ENCODE data around the gene CAPN2.
A peak's percentile ranks its signal among the peaks of the same experiment; 100 is the strongest.
"Not testable (repeated sequence)": the region's sequence is repeated elsewhere in the genome, so short reads cannot be mapped to it uniquely, and the experiment has no call there.

The CAPN2 gene

DNA sequence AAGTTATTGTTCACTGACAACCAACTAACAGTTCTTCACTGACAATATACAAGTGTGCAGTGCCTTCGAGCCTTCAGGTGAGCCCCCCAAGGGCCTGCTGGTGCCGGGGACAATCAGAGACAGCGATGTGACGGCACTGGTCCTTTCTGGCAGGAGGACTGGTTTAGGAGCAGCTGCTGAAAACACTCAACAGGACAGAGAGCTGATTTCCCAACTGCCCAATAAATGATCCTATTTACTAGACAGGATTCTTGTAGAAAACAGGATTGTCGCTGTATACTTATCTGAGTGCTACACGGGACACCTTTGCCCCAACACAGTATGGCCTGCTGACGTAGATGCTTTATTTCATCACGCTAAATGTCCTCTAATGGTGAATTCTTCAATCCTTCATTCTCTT is 68.0 kb downstream of the CAPN2 start:
- no peak overlapping the region for H3K27ac Mint-ChIP-seq
- peaks cover 29% of the 10 kb centered on the region for H3K36me3 Mint-ChIP-seq
- ATAC-seq (ENCODE audit: low read depth) (no peak), DNase-seq (ENCODE audit: low spot score in 2 of 2) (no peak)
- peaks cover 6% of the 10 kb centered on the region for H3K4me1 Mint-ChIP-seq
- no peaks in the 10 kb centered on the region for H3K9me3 Mint-ChIP-seq
- H3K4me3 Mint-ChIP-seq, result no peak overlapping the region
- no peaks in the 10 kb centered on the region for H3K27me3 Mint-ChIP-seq

DNA sequence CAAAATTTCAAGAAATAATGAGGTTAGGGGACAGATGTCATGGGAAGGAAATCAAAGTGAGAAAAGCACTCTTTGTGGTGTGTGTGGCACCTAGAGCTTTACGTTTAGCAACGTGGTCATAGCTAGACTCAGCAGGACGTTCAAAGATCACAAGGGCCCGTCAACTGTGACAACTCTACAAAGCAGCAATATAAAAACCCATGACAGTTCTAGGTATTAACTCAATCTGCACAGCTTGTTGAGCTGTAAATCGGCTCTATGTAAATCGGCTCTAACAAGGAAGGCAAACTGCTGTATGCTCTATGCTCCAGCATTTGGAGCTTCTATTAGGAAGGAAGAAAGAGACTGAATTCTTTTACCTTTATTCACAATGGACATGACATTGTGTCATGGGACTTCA is 68.6 kb downstream of the CAPN2 start:
- H3K4me3 Mint-ChIP-seq, result no peak overlapping the region
- H3K36me3 Mint-ChIP-seq, result peaks cover 31% of the 10 kb centered on the region
- H3K9me3 Mint-ChIP-seq, result no peaks in the 10 kb centered on the region
- peak overlapping the region; percentile 26 for H3K27ac Mint-ChIP-seq
- DNase-seq (ENCODE audit: low spot score in 2 of 2), result no peak
- no peak for ATAC-seq (ENCODE audit: low read depth)
- no peaks in the 10 kb centered on the region for H3K27me3 Mint-ChIP-seq
- H3K4me1 Mint-ChIP-seq, result peaks cover 5% of the 10 kb centered on the region

GRCh38 chr1:223783676-223784075 is 71.3 kb downstream of the CAPN2 start:
- no peaks in the 10 kb centered on the region for H3K9me3 Mint-ChIP-seq
- ATAC-seq (ENCODE audit: low read depth) (no peak), DNase-seq (ENCODE audit: low spot score in 2 of 2) (no peak)
- H3K4me1 Mint-ChIP-seq, result no peaks in the 10 kb centered on the region
- no peak overlapping the region for H3K27ac Mint-ChIP-seq
- no peaks in the 10 kb centered on the region for H3K27me3 Mint-ChIP-seq
- H3K4me3 Mint-ChIP-seq, result no peak overlapping the region
- peaks cover 19% of the 10 kb centered on the region for H3K36me3 Mint-ChIP-seq

GRCh38 chr1:223784541-223784940 is 72.2 kb downstream of the CAPN2 start:
- Mint-ChIP-seq H3K4me3 (no peak overlapping the region), H3K9me3 (no peaks in the 10 kb centered on the region), H3K27me3 (no peaks in the 10 kb centered on the region), H3K36me3 (peaks cover 20% of the 10 kb centered on the region), H3K27ac (no peak overlapping the region), H3K4me1 (no peaks in the 10 kb centered on the region)
- DNase-seq (ENCODE audit: low spot score in 2 of 2), result no peak
- no peak for ATAC-seq (ENCODE audit: low read depth)

DNA sequence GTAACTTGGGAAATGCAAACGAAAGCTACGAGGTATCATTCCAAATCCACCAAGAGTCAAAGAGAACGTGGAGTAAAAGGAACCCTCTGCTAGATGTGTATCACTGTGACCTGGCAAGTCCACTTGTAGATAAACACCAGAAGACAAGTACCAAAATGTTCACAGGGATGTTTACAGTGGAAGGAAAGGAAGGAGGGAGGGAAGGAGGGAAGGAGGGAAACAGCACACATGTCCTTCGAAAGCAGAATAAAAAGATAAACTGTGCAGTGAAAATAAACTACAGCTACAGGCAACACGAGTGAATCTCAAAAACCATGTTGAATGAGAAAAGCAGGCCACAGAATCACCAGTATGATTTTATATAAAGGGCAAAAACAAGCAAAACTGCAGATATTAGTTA is 73.5 kb downstream of the CAPN2 start:
- peaks cover 20% of the 10 kb centered on the region for H3K36me3 Mint-ChIP-seq
- no peak for ATAC-seq (ENCODE audit: low read depth)
- H3K4me1 Mint-ChIP-seq, result no peaks in the 10 kb centered on the region
- H3K27me3 Mint-ChIP-seq, result no peaks in the 10 kb centered on the region
- DNase-seq (ENCODE audit: low spot score in 2 of 2), result no peak
- no peak overlapping the region for H3K4me3 Mint-ChIP-seq
- H3K9me3 Mint-ChIP-seq, result no peaks in the 10 kb centered on the region
- H3K27ac Mint-ChIP-seq, result no peak overlapping the region

DNA sequence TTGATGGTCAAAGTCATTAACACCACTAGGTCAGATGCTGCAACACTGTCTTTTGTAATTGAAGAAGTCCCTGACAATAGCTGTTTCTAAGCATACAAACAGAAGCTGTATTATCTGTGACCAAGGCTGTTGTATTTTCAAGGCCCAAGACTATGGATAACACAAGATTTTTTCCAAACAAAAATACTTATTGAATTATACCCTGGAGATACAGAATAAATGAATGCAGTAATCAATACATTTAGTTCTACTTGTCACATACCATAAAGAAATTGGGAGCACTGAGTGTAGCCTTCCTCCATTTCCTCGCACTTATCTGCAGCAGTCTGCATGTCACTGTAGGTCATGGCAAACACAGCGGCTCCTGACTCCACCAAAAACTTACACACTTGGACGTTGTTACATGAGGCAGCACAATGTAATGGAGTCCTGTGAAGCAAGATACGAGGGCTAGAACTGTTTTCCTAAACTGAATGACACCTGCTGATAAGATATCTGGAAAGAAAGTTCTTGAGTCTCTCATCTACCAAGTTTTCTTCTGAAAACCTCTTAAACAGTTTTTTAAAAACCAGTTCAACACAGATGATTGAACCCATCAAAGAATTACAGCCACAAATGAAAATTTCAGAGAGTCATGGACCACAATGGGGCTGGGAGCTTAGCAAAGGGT is 76.5 kb downstream of the CAPN2 start:
- H3K4me1 Mint-ChIP-seq, result no peaks in the 10 kb centered on the region
- H3K4me3 Mint-ChIP-seq, result no peak overlapping the region
- no peaks in the 10 kb centered on the region for H3K27me3 Mint-ChIP-seq
- peaks cover 18% of the 10 kb centered on the region for H3K36me3 Mint-ChIP-seq
- H3K9me3 Mint-ChIP-seq, result no peaks in the 10 kb centered on the region
- peak overlapping the region; percentile 31 for H3K27ac Mint-ChIP-seq
- ATAC-seq (ENCODE audit: low read depth), result no peak
- no peak for DNase-seq (ENCODE audit: low spot score in 2 of 2)

DNA sequence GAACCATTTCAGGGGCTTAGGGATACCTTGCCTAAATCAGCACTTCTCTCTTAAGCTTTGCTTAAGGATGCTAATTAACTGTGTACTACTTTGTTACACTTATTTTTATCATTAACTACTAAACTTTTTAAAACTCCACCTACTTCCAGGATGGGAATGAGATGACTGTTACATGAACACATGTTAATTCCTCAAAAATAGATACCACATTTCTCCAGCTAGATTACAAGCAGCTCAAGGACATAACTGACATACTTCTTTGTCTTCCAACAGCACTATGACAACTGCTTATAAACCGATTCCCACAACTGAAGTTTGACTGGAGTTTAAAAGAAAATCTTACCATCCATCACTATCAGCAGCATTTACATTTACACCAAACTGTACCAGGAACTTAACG is 79.7 kb downstream of the CAPN2 start:
- Mint-ChIP-seq H3K9me3 (no peaks in the 10 kb centered on the region), H3K4me3 (no peak overlapping the region), H3K27me3 (no peaks in the 10 kb centered on the region), H3K4me1 (no peaks in the 10 kb centered on the region), H3K27ac (peak overlapping the region; percentile 73), H3K36me3 (peaks cover 17% of the 10 kb centered on the region)
- ATAC-seq (ENCODE audit: low read depth) (no peak), DNase-seq (ENCODE audit: low spot score in 2 of 2) (no peak)

GRCh38 chr1:223793716-223794115 is 81.4 kb downstream of the CAPN2 start:
- DNase-seq (ENCODE audit: low spot score in 2 of 2) (no peak), ATAC-seq (ENCODE audit: low read depth) (no peak)
- peak overlapping the region; percentile 58 for H3K27ac Mint-ChIP-seq
- H3K27me3 Mint-ChIP-seq, result no peaks in the 10 kb centered on the region
- no peak overlapping the region for H3K4me3 Mint-ChIP-seq
- no peaks in the 10 kb centered on the region for H3K4me1 Mint-ChIP-seq
- H3K36me3 Mint-ChIP-seq, result peaks cover 24% of the 10 kb centered on the region
- no peaks in the 10 kb centered on the region for H3K9me3 Mint-ChIP-seq

DNA sequence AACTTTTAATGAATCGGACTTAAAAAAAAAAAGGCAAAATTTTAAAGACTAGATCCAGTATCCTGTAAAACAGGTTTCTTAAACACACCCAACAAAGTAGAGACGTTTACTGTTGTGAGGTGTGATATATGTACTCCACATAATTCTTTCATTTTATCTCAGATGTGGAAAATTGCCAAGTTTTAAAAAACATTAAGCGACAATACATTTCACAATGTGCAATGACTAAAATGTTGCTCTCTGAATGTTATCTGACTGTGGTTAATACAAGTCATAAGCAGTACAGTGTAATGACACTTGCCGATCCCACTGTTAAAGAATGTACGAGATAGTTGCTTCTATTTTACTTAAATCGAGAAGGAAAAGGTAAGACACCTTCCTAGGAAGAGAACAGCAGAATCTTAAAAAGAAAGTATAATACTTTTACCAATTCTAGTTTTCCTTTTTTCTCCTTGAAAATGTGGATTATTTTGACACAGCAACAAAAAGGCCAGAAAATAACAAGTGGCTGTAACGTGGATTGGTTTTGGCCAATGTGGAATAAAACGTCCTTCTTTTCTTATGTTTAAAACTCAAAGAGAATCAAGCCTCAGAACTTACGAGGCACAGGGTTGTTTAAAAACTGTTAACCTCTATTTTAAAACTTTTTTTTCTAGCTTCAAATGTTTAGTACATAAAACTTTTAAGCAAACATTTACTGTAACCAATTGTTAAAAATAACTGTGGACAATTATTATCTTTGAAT is 82.0 kb downstream of the CAPN2 start:
- ATAC-seq (ENCODE audit: low read depth), result no peak
- peaks cover 22% of the 10 kb centered on the region for H3K36me3 Mint-ChIP-seq
- no peaks in the 10 kb centered on the region for H3K4me1 Mint-ChIP-seq
- H3K27me3 Mint-ChIP-seq, result no peaks in the 10 kb centered on the region
- no peaks in the 10 kb centered on the region for H3K9me3 Mint-ChIP-seq
- DNase-seq (ENCODE audit: low spot score in 2 of 2), result no peak
- no peak overlapping the region for H3K4me3 Mint-ChIP-seq
- H3K27ac Mint-ChIP-seq, result peak overlapping the region; percentile 58

DNA sequence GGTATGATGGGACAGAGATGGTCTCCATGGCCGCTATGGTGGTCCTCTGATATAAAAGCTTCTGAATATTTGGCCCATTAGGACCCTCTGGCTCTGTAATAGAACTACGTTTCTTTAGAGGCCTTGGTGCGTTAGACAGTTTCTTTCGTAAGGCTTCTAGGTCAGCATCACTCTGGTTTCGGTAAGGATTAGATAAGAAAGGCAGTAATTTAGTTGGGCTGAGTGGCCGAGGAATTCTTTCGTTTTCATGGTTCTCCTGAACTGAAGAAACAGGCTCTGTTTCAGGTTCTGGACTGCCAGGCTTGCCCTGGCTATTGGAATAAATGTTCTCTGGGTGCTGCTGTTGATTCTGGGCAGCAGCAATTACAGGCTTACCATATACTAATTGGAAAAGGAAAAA is 83.9 kb downstream of the CAPN2 start:
- H3K4me3 Mint-ChIP-seq, result no peak overlapping the region

DNA sequence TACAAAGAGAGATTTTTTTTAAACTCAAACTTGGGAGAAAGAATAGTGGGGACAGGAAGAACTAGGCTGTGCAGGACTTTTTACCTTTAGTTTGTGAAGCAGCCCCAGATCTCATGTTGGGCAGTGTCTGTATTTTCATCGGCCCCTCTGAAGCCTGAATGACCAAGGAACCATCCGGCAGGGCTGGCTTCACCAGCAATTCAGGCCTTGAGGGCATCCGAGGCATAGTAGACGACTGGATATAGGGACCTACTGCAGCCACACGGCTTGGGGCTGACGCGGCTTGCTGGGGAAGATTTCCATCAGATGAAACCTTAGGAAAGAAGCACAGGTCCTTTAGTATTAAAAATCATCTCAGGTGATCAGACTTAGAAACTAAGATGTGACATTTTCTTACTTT is 89.7 kb downstream of the CAPN2 start:
- DNase-seq (ENCODE audit: low spot score in 2 of 2) (no peak), ATAC-seq (ENCODE audit: low read depth) (no peak)
- no peak overlapping the region for H3K4me3 Mint-ChIP-seq
- H3K27ac Mint-ChIP-seq, result no peak overlapping the region
- H3K36me3 Mint-ChIP-seq, result peaks cover 44% of the 10 kb centered on the region
- H3K9me3 Mint-ChIP-seq, result no peaks in the 10 kb centered on the region
- H3K27me3 Mint-ChIP-seq, result no peaks in the 10 kb centered on the region
- no peaks in the 10 kb centered on the region for H3K4me1 Mint-ChIP-seq

More for the DNA sequence above, 83.9 kb downstream of the CAPN2 start:
- H3K27ac Mint-ChIP-seq, result no peak overlapping the region
- DNase-seq (ENCODE audit: low spot score in 2 of 2) (no peak), ATAC-seq (ENCODE audit: low read depth) (no peak)
- no peaks in the 10 kb centered on the region for H3K4me1 Mint-ChIP-seq
- H3K9me3 Mint-ChIP-seq, result no peaks in the 10 kb centered on the region
- peaks cover 30% of the 10 kb centered on the region for H3K36me3 Mint-ChIP-seq
- H3K27me3 Mint-ChIP-seq, result no peaks in the 10 kb centered on the region

GRCh38 chr1:223802602-223803001 is 90.3 kb downstream of the CAPN2 start:
- Mint-ChIP-seq H3K36me3 (peaks cover 47% of the 10 kb centered on the region), H3K4me3 (no peak overlapping the region), H3K27ac (no peak overlapping the region), H3K9me3 (no peaks in the 10 kb centered on the region), H3K4me1 (no peaks in the 10 kb centered on the region), H3K27me3 (no peaks in the 10 kb centered on the region)
- DNase-seq (ENCODE audit: low spot score in 2 of 2), result no peak
- no peak for ATAC-seq (ENCODE audit: low read depth)

DNA sequence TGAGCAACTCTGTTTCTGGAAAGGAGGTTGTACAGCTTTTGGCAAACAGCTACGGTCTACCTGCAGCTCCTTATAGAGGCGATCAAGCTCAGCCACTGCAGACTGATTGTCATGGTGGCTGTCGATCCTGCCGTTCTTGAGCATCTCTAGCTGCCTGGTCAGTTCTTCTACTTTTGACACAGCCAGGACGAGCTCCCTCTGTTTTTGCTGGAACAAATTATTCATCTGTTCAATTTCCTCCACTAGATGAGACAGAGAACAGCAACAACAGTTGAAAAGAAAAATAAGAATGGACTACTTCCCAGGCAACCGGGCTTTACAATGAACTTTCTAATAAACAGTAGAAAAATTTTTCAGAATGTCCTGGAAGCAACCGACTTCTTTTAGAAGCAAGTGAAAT is 90.9 kb downstream of the CAPN2 start:
- no peaks in the 10 kb centered on the region for H3K27me3 Mint-ChIP-seq
- H3K36me3 Mint-ChIP-seq, result peaks cover 43% of the 10 kb centered on the region
- H3K4me3 Mint-ChIP-seq, result no peak overlapping the region
- H3K27ac Mint-ChIP-seq, result no peak overlapping the region
- no peaks in the 10 kb centered on the region for H3K4me1 Mint-ChIP-seq
- DNase-seq (ENCODE audit: low spot score in 2 of 2), result no peak
- H3K9me3 Mint-ChIP-seq, result no peaks in the 10 kb centered on the region
- no peak for ATAC-seq (ENCODE audit: low read depth)

GRCh38 chr1:223809905-223810304 is 97.6 kb downstream of the CAPN2 start:
- ATAC-seq (ENCODE audit: low read depth); DNase-seq (ENCODE audit: low spot score in 2 of 2); H3K27me3 Mint-ChIP-seq; H3K27ac Mint-ChIP-seq; H3K9me3 Mint-ChIP-seq; H3K4me3 Mint-ChIP-seq: not testable (repeated sequence)
- Mint-ChIP-seq H3K36me3 (peaks cover 36% of the 10 kb centered on the region), H3K4me1 (peaks cover 12% of the 10 kb centered on the region)

DNA sequence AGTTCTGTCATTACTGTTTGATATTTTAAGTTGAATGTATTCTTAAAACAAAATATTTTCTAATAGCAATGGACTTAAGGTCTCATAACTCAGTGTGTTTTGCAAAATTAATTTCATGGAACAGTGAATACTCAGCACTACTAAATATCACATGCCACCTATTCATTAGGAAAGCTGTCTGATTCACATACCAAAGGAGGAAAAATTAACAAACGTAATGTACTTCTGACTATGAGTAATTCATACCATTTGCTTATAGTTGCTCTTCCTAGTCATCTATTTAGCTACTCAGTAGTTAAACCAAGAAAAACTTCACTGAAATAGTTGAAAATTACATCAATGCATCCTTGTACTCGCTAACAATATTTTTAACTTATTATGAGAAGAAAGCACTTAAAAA is 98.2 kb downstream of the CAPN2 start:
- peaks cover 34% of the 10 kb centered on the region for H3K36me3 Mint-ChIP-seq
- H3K4me3 Mint-ChIP-seq, result no peak overlapping the region
- no peak for ATAC-seq (ENCODE audit: low read depth)
- H3K27me3 Mint-ChIP-seq, result no peaks in the 10 kb centered on the region
- DNase-seq (ENCODE audit: low spot score in 2 of 2), result no peak
- H3K9me3 Mint-ChIP-seq, result no peaks in the 10 kb centered on the region
- no peak overlapping the region for H3K27ac Mint-ChIP-seq
- H3K4me1 Mint-ChIP-seq, result peaks cover 15% of the 10 kb centered on the region

Measured in memory B cell (primary cell).